Large intestine (tissue), 3 donors: Measurements from ENCODE around the gene AAK1. TPM values are rescaled to one million over a fixed set of nuclear protein-coding genes. Genes with fewer than 3 reads are reported as not detected.
A peak's percentile ranks its signal among the peaks of the same experiment; 100 is the strongest.
"Not testable (repeated sequence)": the region's sequence is repeated elsewhere in the genome, so short reads cannot be mapped to it uniquely, and the experiment has no call there.

Experiments used
- DNase-seq, 2 donors: peaks; one replicate each; pipeline versions ENCODE4 v3.0.0 to v3.0.0-alpha.2; 2013
- H3K27ac ChIP-seq: one replicate; pipeline ENCODE4 v1.5.1; 2013; ENCODE audit warnings: low read length
- H3K27me3 ChIP-seq: 2 replicates; pipeline ENCODE4 v1.6.1; 2013; ENCODE audit warnings: low read length; ENCODE audit not compliant: control insufficient read depth, insufficient read depth
- H3K36me3 ChIP-seq: 2 replicates; pipeline ENCODE4 v1.6.1; 2013; ENCODE audit warnings: low read length; ENCODE audit not compliant: control insufficient read depth, insufficient read depth
- H3K4me1 ChIP-seq: one replicate; pipeline ENCODE4 v1.6.1; 2013; ENCODE audit warnings: low read length; ENCODE audit not compliant: control insufficient read depth, insufficient read depth
- H3K4me3 ChIP-seq: one replicate; pipeline ENCODE4 v1.5.1; 2013; ENCODE audit warnings: low read length
- H3K9me3 ChIP-seq: one replicate; pipeline ENCODE4 v1.6.1; 2013; ENCODE audit warnings: mild to moderate bottlenecking, low read depth, low read length, moderate library complexity; ENCODE audit not compliant: control insufficient read depth
- WGBS: methylation state at CpG from one replicate; pipeline ENCODE4 v1.1.5; 2013; ENCODE audit warnings: low lambda C conversion rate; ENCODE audit not compliant: insufficient coverage; 5-methylcytosine and 5-hydroxymethylcytosine counted together
- polyA plus RNA-seq: library from polyadenylated mRNA; unstranded; fragments of 120-200 nt; gene quantifications from one replicate; pipeline ENCODE4 v1.2.1, GENCODE V29; 2013

Gene AAK1
- polyA plus RNA-seq, 1 donor = 18.6 TPM

GRCh38 chr2:69682525-69682924 lies 39.0 kb upstream of the AAK1 start:
- WGBS = no CpG with 5 or more reads among the region's 1 CpG
- no peak for DNase-seq
- Histone ChIP-seq H3K4me3 (no peak overlapping the region), H3K9me3 (no peaks in the 10 kb centered on the region), H3K36me3 (no peaks in the 10 kb centered on the region), H3K4me1 (no peaks in the 10 kb centered on the region), H3K27me3 (no peaks in the 10 kb centered on the region), H3K27ac (no peak overlapping the region)

DNA sequence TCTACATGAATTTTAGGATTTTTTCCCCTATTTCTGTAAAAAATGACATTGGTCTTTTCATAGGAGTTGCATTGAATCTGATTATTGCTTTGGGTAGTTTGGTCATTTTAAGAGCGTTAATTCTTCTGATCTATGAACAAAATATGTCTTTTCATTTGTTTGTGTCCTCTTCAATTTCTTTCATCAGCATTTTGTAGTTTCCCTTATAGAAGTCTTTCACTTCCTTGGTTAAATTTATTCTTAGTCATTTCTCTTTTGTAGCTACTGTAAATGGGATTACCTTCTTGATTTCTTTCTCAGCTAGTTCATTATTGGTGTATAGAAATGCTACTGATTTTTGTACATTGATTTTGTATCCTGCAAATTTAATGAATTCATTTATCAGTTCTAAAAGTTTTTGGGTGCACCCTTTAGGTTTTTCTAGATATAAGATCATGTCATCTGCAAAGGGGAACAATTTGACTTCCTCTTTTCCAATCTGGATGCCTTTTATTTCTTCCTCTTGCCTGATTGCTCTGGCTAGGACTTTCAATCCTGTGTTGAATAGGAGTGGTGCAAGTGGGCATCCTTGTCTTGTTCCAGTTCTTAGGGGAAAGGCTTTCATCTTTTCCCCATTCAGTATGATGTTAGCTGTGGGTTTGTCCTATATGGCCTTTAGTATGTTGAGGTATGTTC lies 36.6 kb upstream of the AAK1 start:
- Histone ChIP-seq H3K4me3 (no peak overlapping the region), H3K4me1 (no peaks in the 10 kb centered on the region), H3K36me3 (no peaks in the 10 kb centered on the region), H3K27me3 (no peaks in the 10 kb centered on the region), H3K27ac (no peak overlapping the region), H3K9me3 (no peaks in the 10 kb centered on the region)
- no peak for DNase-seq
- no CpG with 5 or more reads among the region's 1 CpG for WGBS

- H3K4me3 ChIP-seq = no peak overlapping the region
Observed at GRCh38 chr2:69677914-69678313, 34.4 kb upstream of the AAK1 start.

GRCh38 chr2:69676146-69676545 lies 32.6 kb upstream of the AAK1 start:
- no peaks in the 10 kb centered on the region for H3K9me3 ChIP-seq
- no peak overlapping the region for H3K27ac ChIP-seq
- no peaks in the 10 kb centered on the region for H3K27me3 ChIP-seq
- WGBS = no CpG with 5 or more reads among the region's 1 CpG
- H3K4me3 ChIP-seq = no peak overlapping the region
- H3K36me3 ChIP-seq = no peaks in the 10 kb centered on the region
- H3K4me1 ChIP-seq = no peaks in the 10 kb centered on the region
- DNase-seq = peak in 1 of 2 donors; percentile 25

More at GRCh38 chr2:69677914-69678313, 34.4 kb upstream of the AAK1 start:
- no peaks in the 10 kb centered on the region for H3K27me3 ChIP-seq
- H3K36me3 ChIP-seq = no peaks in the 10 kb centered on the region
- 93% methylated on average over 3 of the region's 5 CpGs for WGBS
- no peak for DNase-seq
- no peaks in the 10 kb centered on the region for H3K9me3 ChIP-seq
- H3K4me1 ChIP-seq = no peaks in the 10 kb centered on the region
- H3K27ac ChIP-seq = no peak overlapping the region

DNA sequence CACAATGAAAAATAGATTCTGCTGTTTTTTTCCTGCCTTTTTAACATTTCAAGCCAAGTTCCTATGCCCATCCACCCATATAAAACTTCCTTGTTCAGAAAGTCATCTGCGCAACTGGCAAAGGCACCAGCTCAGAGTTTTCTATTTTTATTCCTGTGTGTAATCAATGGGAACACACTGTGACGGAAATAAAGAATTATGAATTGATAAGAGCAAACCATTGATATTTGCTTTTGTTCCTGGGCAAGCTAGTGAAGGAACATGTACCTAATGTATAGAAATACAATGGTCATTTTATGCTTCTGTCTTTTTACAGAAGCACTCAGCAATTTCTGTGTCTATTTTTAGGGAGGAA lies 30.8 kb upstream of the AAK1 start:
- Histone ChIP-seq H3K36me3 (no peaks in the 10 kb centered on the region), H3K4me1 (no peaks in the 10 kb centered on the region), H3K4me3 (no peak overlapping the region), H3K27ac (no peak overlapping the region), H3K27me3 (no peaks in the 10 kb centered on the region), H3K9me3 (no peaks in the 10 kb centered on the region)
- no peak for DNase-seq
- WGBS = no CpG with 5 or more reads among the region's 2 CpGs

GRCh38 chr2:69673098-69673497 lies 29.6 kb upstream of the AAK1 start:
- not testable (repeated sequence) for DNase-seq, H3K9me3 ChIP-seq, H3K27ac ChIP-seq, H3K4me3 ChIP-seq, H3K36me3 ChIP-seq, H3K4me1 ChIP-seq, H3K27me3 ChIP-seq
- no CpG with 5 or more reads among the region's 3 CpGs for WGBS

DNA sequence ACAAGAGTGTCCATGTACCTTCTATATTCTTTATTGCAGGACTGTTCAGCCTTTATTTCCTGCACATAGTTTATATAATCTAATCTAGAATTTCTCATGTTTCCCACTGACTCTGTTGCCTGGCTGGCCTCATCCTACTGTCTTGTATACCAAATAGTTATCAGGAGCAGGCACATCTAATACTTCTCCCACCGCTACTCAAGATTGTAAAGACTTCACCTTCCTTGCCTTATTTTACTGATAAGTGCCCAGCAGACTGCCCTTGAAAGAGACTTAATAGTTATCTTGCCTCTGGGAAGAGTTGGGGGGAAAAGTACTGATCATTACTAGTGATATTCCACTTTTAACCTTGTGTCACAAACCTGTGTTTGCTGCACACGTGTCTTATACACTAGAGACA lies 26.1 kb upstream of the AAK1 start:
- H3K4me3 ChIP-seq = no peak overlapping the region
- H3K27ac ChIP-seq = no peak overlapping the region
- H3K36me3 ChIP-seq = no peaks in the 10 kb centered on the region
- no peaks in the 10 kb centered on the region for H3K27me3 ChIP-seq
- H3K4me1 ChIP-seq = no peaks in the 10 kb centered on the region
- H3K9me3 ChIP-seq = no peaks in the 10 kb centered on the region
- no CpG with 5 or more reads among the region's 2 CpGs for WGBS
- no peak for DNase-seq

GRCh38 chr2:69668598-69668997 lies 25.1 kb upstream of the AAK1 start:
- Histone ChIP-seq H3K36me3 (no peaks in the 10 kb centered on the region), H3K9me3 (no peaks in the 10 kb centered on the region), H3K27me3 (no peaks in the 10 kb centered on the region), H3K4me3 (no peak overlapping the region), H3K4me1 (no peaks in the 10 kb centered on the region), H3K27ac (no peak overlapping the region)
- 100% methylated on average over 1 of the region's 5 CpGs for WGBS
- no peak for DNase-seq

- H3K27ac ChIP-seq = no peak overlapping the region
- WGBS = 44% methylated on average over 4 of the region's 7 CpGs
- no peaks in the 10 kb centered on the region for H3K27me3 ChIP-seq
- no peaks in the 10 kb centered on the region for H3K9me3 ChIP-seq
- H3K36me3 ChIP-seq = no peaks in the 10 kb centered on the region
- no peak overlapping the region for H3K4me3 ChIP-seq
- DNase-seq = peak in 1 of 2 donors; percentile 31
- H3K4me1 ChIP-seq = no peaks in the 10 kb centered on the region
Observed at GRCh38 chr2:69667805-69668382, 24.4 kb upstream of the AAK1 start.

GRCh38 chr2:69665152-69665551 lies 21.6 kb upstream of the AAK1 start:
- Histone ChIP-seq H3K4me3 (no peak overlapping the region), H3K27me3 (no peaks in the 10 kb centered on the region), H3K9me3 (no peaks in the 10 kb centered on the region), H3K27ac (no peak overlapping the region), H3K4me1 (no peaks in the 10 kb centered on the region), H3K36me3 (no peaks in the 10 kb centered on the region)
- DNase-seq = no peak
- WGBS = no CpG with 5 or more reads among the region's 9 CpGs

DNA sequence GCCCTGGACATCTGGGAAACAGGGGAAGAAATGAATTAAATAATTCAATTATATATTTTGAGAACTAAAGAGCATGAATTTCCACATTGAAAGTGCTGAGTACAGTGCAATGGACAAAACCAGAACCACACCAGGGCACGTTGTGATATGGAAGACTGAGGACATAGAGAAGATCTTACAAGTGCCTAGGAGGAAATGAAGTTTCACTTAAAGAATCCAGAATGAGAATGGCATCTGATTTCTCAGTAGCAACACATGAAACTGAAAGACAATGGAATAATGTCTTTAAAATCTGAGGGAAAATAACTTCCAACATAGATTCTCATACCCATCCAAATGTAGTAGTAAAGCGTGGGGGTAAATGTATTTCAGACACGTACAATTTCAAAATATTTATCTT lies 20.3 kb upstream of the AAK1 start:
- H3K4me3 ChIP-seq = no peak overlapping the region
- H3K27ac ChIP-seq = no peak overlapping the region
- H3K4me1 ChIP-seq = no peaks in the 10 kb centered on the region
- H3K27me3 ChIP-seq = no peaks in the 10 kb centered on the region
- H3K9me3 ChIP-seq = no peaks in the 10 kb centered on the region
- 80% methylated on average over 3 of the region's 3 CpGs for WGBS
- no peaks in the 10 kb centered on the region for H3K36me3 ChIP-seq
- DNase-seq = no peak
